Nephron (organoid): ENCODE measurements around the gene SCAMP2.

Experiments used
- H3K27ac Mint-ChIP-seq, 3 experiments: 2 replicates each; pipeline ENCODE4 v1.8.0; 2020; ENCODE audit warnings: mixed read lengths in 3 of 3, mild to moderate bottlenecking in 2 of 3, moderate library complexity in 1 of 3
- H3K27me3 Mint-ChIP-seq: 2 replicates; pipeline ENCODE4 v1.8.0; 2021; ENCODE audit warnings: low read depth, mild to moderate bottlenecking, moderate library complexity, mixed read lengths
- H3K36me3 Mint-ChIP-seq: 2 replicates; pipeline ENCODE4 v1.8.0; 2020; ENCODE audit warnings: low read depth, mixed read lengths
- H3K4me1 Mint-ChIP-seq: 2 replicates; pipeline ENCODE4 v1.8.0; 2020; ENCODE audit warnings: mixed read lengths
- H3K4me3 Mint-ChIP-seq, 3 experiments: 2 replicates each; pipeline ENCODE4 v1.8.0; 2020; ENCODE audit warnings: mild to moderate bottlenecking in 3 of 3, mixed read lengths in 3 of 3, moderate library complexity in 2 of 3
- H3K9me3 Mint-ChIP-seq: 2 replicates; pipeline ENCODE4 v1.8.0; 2020; ENCODE audit warnings: mixed read lengths
- TF ChIP-seq, protein P1 (sequence below), 3 experiments: fragments of 200-600 bp; sonication (generic); IDR thresholded peaks; one replicate each; pipeline ENCODE4 v1.5.0; 2021; ENCODE audit warnings: antibody characterized with exemption in 3 of 3; ENCODE audit not compliant: unreplicated experiment in 3 of 3

Gene SCAMP2

DNA sequence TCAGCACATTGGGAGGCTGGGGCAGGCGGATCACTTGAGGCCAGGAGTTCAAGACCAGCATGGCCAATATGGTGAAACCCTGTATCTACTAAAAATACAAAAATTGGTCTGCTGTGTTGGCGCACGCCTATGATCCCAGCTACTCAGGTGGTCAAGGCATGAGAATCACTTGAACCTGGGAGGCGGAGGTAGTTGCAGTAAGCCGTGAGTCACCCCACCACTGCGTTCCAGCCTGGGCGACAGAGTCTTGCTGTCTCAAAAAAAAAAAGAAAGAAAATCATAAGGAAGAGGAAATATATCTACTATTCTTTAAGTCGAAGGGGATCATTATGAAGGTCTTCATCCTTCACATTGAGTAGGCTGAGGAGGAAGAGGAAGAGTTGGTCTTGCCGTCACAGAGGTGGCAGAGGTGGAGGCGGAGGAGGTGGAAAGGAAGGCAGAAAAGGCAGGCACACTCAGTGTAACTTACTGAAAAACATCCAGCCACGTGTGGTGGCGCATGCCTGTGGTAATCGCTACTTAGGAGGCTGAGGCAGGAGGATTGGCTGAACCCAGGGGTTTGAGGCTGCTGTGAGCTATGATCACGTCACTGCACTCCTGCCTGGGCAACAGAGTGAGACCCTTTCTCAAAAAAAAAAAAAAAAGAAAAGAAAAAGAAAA lies 77.1 kb downstream of the SCAMP2 start:
- no peaks in the 10 kb centered on the region for H3K27me3 Mint-ChIP-seq
- H3K36me3 Mint-ChIP-seq: peaks cover 5% of the 10 kb centered on the region
- TF ChIP-seq, protein P1, sequence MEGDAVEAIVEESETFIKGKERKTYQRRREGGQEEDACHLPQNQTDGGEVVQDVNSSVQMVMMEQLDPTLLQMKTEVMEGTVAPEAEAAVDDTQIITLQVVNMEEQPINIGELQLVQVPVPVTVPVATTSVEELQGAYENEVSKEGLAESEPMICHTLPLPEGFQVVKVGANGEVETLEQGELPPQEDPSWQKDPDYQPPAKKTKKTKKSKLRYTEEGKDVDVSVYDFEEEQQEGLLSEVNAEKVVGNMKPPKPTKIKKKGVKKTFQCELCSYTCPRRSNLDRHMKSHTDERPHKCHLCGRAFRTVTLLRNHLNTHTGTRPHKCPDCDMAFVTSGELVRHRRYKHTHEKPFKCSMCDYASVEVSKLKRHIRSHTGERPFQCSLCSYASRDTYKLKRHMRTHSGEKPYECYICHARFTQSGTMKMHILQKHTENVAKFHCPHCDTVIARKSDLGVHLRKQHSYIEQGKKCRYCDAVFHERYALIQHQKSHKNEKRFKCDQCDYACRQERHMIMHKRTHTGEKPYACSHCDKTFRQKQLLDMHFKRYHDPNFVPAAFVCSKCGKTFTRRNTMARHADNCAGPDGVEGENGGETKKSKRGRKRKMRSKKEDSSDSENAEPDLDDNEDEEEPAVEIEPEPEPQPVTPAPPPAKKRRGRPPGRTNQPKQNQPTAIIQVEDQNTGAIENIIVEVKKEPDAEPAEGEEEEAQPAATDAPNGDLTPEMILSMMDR (IDR thresholded peaks at IDR 0.05; ENCODE audit: unreplicated experiment in 3 of 3): no peak
- H3K4me3 Mint-ChIP-seq: no peak overlapping the region
- peaks cover 12% of the 10 kb centered on the region for H3K4me1 Mint-ChIP-seq
- H3K9me3 Mint-ChIP-seq: no peaks in the 10 kb centered on the region
- no peak overlapping the region for H3K27ac Mint-ChIP-seq

DNA sequence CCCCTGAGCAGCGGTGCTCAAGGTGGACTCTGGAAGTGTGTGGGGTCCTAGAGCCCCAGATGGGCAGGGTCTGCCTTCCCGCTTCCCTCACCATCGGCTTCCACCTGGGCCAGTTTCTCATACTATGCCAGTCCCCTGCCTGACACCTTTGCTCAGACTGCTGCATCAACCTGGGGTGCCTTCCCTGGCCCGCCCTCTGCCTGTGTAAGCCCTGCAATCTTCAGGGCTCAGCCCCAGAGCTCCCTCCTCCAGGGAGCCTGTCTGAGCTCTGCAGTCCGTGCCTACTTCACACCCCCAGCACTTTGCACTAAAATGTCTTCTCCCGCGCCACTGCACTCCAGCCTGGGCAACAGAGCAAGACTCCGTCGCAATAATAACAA lies 78.2 kb downstream of the SCAMP2 start:
- H3K4me1 Mint-ChIP-seq: peaks cover 12% of the 10 kb centered on the region
- H3K27me3 Mint-ChIP-seq: no peaks in the 10 kb centered on the region
- peaks cover 4% of the 10 kb centered on the region for H3K36me3 Mint-ChIP-seq
- H3K27ac Mint-ChIP-seq: no peak overlapping the region
- TF ChIP-seq, protein P1 (IDR thresholded peaks at IDR 0.05; ENCODE audit: unreplicated experiment in 3 of 3): no peak
- no peak overlapping the region for H3K4me3 Mint-ChIP-seq
- H3K9me3 Mint-ChIP-seq: no peaks in the 10 kb centered on the region

DNA sequence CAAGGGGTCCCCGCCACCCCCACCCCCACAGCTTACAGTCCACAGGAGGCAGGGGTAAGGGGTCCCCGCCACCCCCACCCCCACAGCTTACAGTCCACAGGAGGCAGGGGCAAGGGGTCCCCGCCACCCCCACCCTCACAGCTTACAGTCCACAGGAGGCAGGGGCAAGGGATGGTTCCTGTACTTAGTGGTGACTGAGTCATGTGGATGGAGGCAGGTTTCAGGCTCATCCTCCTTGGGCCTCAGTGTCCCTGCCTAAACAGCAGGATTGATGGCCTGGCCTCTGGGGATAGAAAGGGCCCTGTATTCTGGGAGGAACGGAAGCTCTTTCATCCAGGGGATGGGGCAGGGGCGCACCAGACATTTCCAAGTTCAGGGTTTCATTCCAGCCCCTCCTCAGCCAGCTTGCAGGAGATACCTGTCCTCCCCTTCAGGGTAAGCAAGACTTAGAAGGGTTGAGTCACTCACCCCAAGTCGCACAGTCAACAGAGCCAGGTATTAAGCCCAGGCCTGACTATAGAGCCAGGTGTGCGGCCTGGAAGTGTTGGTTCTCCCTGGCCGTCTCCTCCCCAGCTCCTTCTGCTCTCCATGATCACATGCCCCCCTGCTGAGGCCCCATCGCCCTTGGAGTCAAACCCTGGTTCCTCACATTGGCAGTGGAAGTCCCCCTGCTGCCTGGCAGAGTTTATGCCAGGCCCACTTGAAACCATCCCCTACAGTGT lies 78.8 kb downstream of the SCAMP2 start:
- no peak overlapping the region for H3K27ac Mint-ChIP-seq
- no peaks in the 10 kb centered on the region for H3K9me3 Mint-ChIP-seq
- H3K4me3 Mint-ChIP-seq: no peak overlapping the region
- H3K4me1 Mint-ChIP-seq: peaks cover 18% of the 10 kb centered on the region
- TF ChIP-seq, protein P1 (IDR thresholded peaks at IDR 0.05; ENCODE audit: unreplicated experiment in 3 of 3): no peak
- H3K27me3 Mint-ChIP-seq: no peaks in the 10 kb centered on the region
- H3K36me3 Mint-ChIP-seq: peaks cover 4% of the 10 kb centered on the region
